22Rv1 (cell line): ENCODE results near the gene EMP2.

ENCODE experiments used
- CTCF ChIP-seq: fragments of 450-650 bp; IDR thresholded peaks from 2 replicates; pipeline ENCODE4 v1.5.1; 2017; ENCODE audit warnings: mild to moderate bottlenecking
- ZFX ChIP-seq: fragments of 450-650 bp; IDR thresholded peaks from 2 replicates; pipeline ENCODE4 v1.6.1; 2017; ENCODE audit warnings: antibody characterized with exemption, borderline replicate concordance

- TF ChIP-seq CTCF (no peak), ZFX (no peak)
Measured at GRCh38 chr16:10565167-10565566, 15.2 kb downstream of the EMP2 start.
